GM18870 (cell line): ENCODE data around the gene GAS6.
"Not testable (repeated sequence)": the region's sequence is repeated elsewhere in the genome, so short reads cannot be mapped to it uniquely, and the experiment has no call there.

Experiments used
- ATAC-seq: cut with Tn5 transposase; IDR thresholded peaks from one replicate; pipeline ENCODE4 v1.9.1; 2021; ENCODE audit warnings: moderate library complexity; ENCODE audit not compliant: unreplicated experiment

GAS6 gene

GRCh38 chr13:113863524-113864272, at the start of gene GAS6:
GAS6 (minus strand) TSS chr13:113864076; CDS start chr13:113863920, 156 bp downstream.
- ATAC-seq = no peak

GRCh38 chr13:113913408-113913807, 49.5 kb upstream of the GAS6 start:
- ATAC-seq = not testable (repeated sequence)

GRCh38 chr13:113912596-113912995, 48.7 kb upstream of the GAS6 start:
- no peak for ATAC-seq

GRCh38 chr13:113907635-113908617, 44.0 kb upstream of the GAS6 start:
- ATAC-seq = no peak

- ATAC-seq = no peak
Observed at GRCh38 chr13:113906571-113906970, 42.7 kb upstream of the GAS6 start.

- ATAC-seq = no peak
Observed at GRCh38 chr13:113905942-113906341, 42.1 kb upstream of the GAS6 start.

- ATAC-seq = no peak
Observed at GRCh38 chr13:113905018-113905417, 41.1 kb upstream of the GAS6 start.

GRCh38 chr13:113904411-113904810, 40.5 kb upstream of the GAS6 start:
- ATAC-seq = no peak

GRCh38 chr13:113903912-113904311, 40.0 kb upstream of the GAS6 start:
- no peak for ATAC-seq

GRCh38 chr13:113902986-113903775, 39.3 kb upstream of the GAS6 start:
- ATAC-seq = no peak

GRCh38 chr13:113902481-113902880, 38.6 kb upstream of the GAS6 start:
- no peak for ATAC-seq

GRCh38 chr13:113901642-113902041, 37.8 kb upstream of the GAS6 start:
- ATAC-seq = no peak

GRCh38 chr13:113901231-113901630, 37.4 kb upstream of the GAS6 start:
- ATAC-seq = no peak

- no peak for ATAC-seq
Observed at GRCh38 chr13:113900646-113901045, 36.8 kb upstream of the GAS6 start.

- ATAC-seq = no peak
Observed at GRCh38 chr13:113898391-113898790, 34.5 kb upstream of the GAS6 start.

GRCh38 chr13:113897966-113898365, 34.1 kb upstream of the GAS6 start:
- no peak for ATAC-seq

GRCh38 chr13:113897161-113897560, 33.3 kb upstream of the GAS6 start:
- ATAC-seq = no peak

- ATAC-seq = no peak
Observed at GRCh38 chr13:113895436-113895835, 31.6 kb upstream of the GAS6 start.

- no peak for ATAC-seq
Observed at GRCh38 chr13:113890774-113891480, 27.1 kb upstream of the GAS6 start.

- no peak for ATAC-seq
Observed at GRCh38 chr13:113889467-113889866, 25.6 kb upstream of the GAS6 start.
